Astrocyte (in vitro differentiated cells and primary cell): ENCODE results near the gene SNAPC4.

Experiments used
- CTCF ChIP-seq: IDR thresholded peaks from 2 replicates; pipeline ENCODE4 v1.5.1; 2011; ENCODE audit warnings: low read depth, mild to moderate bottlenecking, inconsistent platforms, low read length, moderate library complexity; ENCODE audit not compliant: insufficient read depth
- EZH2 ChIP-seq: IDR thresholded peaks from 2 replicates; pipeline ENCODE4 v1.6.1; 2012; ENCODE audit warnings: mild to moderate bottlenecking, low read length, inconsistent platforms; ENCODE audit not compliant: insufficient read depth

- TF ChIP-seq CTCF = no peak
- TF ChIP-seq EZH2 = no peak
Observed at GRCh38 chr9:136443087-136443486, 43.1 kb upstream of the SNAPC4 start.
